ENCODE results near the gene STH.
"Not testable (repeated sequence)": the region's sequence is repeated elsewhere in the genome, so short reads cannot be mapped to it uniquely, and the experiment has no call there.

STH gene

DNA sequence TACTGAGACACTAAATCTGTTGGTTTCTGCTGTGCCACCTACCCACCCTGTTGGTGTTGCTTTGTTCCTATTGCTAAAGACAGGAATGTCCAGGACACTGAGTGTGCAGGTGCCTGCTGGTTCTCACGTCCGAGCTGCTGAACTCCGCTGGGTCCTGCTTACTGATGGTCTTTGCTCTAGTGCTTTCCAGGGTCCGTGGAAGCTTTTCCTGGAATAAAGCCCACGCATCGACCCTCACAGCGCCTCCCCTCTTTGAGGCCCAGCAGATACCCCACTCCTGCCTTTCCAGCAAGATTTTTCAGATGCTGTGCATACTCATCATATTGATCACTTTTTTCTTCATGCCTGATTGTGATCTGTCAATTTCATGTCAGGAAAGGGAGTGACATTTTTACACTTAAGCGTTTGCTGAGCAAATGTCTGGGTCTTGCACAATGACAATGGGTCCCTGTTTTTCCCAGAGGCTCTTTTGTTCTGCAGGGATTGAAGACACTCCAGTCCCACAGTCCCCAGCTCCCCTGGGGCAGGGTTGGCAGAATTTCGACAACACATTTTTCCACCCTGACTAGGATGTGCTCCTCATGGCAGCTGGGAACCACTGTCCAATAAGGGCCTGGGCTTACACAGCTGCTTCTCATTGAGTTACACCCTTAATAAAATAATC lies 14.6 kb downstream of the STH start:
- TF ChIP-seq, protein P1, sequence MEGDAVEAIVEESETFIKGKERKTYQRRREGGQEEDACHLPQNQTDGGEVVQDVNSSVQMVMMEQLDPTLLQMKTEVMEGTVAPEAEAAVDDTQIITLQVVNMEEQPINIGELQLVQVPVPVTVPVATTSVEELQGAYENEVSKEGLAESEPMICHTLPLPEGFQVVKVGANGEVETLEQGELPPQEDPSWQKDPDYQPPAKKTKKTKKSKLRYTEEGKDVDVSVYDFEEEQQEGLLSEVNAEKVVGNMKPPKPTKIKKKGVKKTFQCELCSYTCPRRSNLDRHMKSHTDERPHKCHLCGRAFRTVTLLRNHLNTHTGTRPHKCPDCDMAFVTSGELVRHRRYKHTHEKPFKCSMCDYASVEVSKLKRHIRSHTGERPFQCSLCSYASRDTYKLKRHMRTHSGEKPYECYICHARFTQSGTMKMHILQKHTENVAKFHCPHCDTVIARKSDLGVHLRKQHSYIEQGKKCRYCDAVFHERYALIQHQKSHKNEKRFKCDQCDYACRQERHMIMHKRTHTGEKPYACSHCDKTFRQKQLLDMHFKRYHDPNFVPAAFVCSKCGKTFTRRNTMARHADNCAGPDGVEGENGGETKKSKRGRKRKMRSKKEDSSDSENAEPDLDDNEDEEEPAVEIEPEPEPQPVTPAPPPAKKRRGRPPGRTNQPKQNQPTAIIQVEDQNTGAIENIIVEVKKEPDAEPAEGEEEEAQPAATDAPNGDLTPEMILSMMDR (IDR thresholded peaks at IDR 0.05; ENCODE audit: extremely low read depth, missing control alignments), result no peak
- DNase-seq (ENCODE audit: low spot score), result no peak

DNA sequence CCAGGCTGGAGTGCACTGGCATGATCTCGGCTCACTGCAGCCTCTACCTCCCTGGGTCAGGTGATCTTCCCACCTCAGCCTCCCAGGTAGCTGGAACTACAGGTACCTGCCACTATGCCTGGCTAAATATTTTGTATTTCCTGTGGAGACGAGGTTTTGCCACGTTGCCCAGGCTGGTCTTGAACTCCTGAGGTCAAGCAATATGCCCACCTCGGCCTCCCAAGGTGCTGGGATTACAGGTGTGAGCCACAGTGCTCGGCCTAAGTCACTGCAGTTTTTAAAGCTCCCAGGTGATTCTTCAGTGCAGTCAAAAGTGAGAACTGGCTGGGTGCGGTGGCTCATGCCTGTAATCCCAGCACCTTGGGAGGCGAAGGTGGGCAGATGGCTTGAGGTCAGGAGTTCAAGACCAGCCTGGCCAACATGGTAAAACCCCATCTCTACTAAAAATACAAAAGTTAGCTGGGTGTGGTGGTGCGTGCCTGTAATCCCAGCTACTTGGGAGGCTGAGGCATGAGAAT lies 20.4 kb downstream of the STH start:
- DNase-seq (ENCODE audit: low spot score), result not testable (repeated sequence)

DNA sequence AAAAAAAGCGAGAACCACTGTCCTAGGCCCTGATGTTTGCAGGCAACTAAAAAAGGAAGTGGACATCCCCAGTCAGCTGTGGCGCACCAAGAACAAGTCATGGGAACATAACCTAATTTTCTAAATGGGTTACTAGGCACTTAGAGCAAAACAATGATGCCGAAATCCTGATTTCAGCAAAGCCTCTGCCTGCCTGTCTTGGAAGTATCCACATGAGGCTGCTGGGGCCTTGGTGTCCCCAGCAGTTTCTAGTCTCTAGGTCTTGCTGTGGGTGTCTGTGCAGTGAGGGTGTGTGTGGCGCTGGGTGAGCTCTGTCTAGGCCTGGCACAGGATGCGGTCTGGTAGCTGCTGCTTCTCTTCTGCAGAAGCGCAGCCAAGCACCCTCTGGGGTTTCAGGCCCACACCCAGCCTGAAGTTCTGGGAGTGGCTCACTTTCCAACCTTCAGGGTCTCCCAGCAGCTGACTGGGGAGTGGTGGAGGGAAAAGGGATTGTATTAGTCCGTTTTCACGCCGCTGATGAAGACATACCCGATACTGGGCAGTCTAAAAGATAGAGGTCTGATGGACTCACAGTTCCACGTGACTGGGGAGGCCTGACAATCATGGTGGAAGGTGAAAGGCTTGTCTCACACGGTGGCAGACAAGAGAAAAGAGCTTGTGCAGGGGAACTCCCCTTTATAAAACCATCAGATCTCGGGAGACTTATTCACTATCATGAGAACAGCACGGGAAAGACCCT lies 21.1 kb downstream of the STH start:
- peak; percentile 54 for DNase-seq (ENCODE audit: low spot score)
- TF ChIP-seq, protein P1 (IDR thresholded peaks at IDR 0.05; ENCODE audit: extremely low read depth, missing control alignments), result no peak

DNA sequence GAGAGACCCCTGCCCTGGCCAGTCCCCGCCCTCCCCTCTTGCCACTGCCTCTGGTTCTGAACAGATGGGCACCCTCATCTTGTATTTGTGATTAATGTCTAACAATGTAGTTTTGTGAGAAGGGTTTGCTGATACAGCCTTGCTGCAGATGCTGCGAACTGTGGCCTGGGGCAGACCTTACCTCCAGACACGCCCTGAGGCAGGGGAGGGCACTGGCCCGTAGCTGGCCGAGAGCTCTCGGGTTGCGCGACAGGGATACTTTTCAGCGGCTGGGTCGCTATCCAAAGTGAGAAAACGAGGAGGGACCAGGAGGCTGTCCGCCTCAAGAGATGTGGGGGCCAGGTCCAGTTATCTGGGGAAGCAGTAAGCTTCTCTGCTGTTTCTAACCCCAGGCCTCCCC lies 21.9 kb downstream of the STH start:
- DNase-seq (ENCODE audit: low spot score), result no peak
- TF ChIP-seq, protein P1 (IDR thresholded peaks at IDR 0.05; ENCODE audit: extremely low read depth, missing control alignments), result no peak

DNA sequence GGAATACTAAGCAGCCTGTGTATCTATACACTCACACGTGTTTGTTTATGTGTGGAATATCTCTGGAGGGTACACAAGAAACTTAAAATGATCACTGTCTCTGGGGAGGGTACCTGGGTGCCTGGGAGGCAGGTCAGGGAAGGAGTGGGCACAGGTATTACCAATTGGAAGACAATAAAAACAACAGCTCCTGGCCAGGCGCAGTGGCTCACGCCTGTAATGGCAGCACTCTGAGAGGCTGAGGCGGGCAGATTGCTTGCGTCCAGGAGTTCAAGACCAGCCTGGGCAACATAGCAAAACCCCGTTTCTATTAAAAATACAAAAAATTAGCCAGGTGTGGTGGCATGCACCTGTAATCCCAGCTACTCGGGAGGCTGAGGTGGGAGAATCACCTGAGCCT lies 24.3 kb downstream of the STH start:
- DNase-seq (ENCODE audit: low spot score), result not testable (repeated sequence)

DNA sequence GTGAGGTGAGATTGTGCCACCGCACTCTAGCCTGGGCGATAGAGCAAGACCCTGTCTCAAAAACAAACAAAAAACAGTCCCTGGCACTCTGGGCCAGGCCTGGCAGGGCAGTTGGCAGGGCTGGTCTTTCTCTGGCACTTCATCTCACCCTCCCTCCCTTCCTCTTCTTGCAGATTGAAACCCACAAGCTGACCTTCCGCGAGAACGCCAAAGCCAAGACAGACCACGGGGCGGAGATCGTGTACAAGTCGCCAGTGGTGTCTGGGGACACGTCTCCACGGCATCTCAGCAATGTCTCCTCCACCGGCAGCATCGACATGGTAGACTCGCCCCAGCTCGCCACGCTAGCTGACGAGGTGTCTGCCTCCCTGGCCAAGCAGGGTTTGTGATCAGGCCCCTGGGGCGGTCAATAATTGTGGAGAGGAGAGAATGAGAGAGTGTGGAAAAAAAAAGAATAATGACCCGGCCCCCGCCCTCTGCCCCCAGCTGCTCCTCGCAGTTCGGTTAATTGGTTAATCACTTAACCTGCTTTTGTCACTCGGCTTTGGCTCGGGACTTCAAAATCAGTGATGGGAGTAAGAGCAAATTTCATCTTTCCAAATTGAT lies 24.8 kb downstream of the STH start:
- no peak for DNase-seq (ENCODE audit: low spot score)
- TF ChIP-seq, protein P1 (IDR thresholded peaks at IDR 0.05; ENCODE audit: extremely low read depth, missing control alignments), result no peak

DNA sequence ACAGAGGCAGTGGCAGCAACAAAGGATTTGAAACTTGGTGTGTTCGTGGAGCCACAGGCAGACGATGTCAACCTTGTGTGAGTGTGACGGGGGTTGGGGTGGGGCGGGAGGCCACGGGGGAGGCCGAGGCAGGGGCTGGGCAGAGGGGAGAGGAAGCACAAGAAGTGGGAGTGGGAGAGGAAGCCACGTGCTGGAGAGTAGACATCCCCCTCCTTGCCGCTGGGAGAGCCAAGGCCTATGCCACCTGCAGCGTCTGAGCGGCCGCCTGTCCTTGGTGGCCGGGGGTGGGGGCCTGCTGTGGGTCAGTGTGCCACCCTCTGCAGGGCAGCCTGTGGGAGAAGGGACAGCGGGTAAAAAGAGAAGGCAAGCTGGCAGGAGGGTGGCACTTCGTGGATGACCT lies 25.5 kb downstream of the STH start:
- TF ChIP-seq, protein P1 (IDR thresholded peaks at IDR 0.05; ENCODE audit: extremely low read depth, missing control alignments), result no peak
- DNase-seq (ENCODE audit: low spot score), result no peak

DNA sequence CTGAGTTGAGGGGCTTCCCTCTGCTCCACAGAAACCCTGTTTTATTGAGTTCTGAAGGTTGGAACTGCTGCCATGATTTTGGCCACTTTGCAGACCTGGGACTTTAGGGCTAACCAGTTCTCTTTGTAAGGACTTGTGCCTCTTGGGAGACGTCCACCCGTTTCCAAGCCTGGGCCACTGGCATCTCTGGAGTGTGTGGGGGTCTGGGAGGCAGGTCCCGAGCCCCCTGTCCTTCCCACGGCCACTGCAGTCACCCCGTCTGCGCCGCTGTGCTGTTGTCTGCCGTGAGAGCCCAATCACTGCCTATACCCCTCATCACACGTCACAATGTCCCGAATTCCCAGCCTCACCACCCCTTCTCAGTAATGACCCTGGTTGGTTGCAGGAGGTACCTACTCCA lies 26.0 kb downstream of the STH start:
- TF ChIP-seq, protein P1 (IDR thresholded peaks at IDR 0.05; ENCODE audit: extremely low read depth, missing control alignments), result no peak
- DNase-seq (ENCODE audit: low spot score), result no peak
